GM19452 (cell line): Measurements from ENCODE around the gene CYCS.

ENCODE experiments used
- ATAC-seq: cut with Tn5 transposase; IDR thresholded peaks from one replicate; pipeline ENCODE4 v1.9.1; 2021; ENCODE audit not compliant: unreplicated experiment

Gene CYCS

DNA sequence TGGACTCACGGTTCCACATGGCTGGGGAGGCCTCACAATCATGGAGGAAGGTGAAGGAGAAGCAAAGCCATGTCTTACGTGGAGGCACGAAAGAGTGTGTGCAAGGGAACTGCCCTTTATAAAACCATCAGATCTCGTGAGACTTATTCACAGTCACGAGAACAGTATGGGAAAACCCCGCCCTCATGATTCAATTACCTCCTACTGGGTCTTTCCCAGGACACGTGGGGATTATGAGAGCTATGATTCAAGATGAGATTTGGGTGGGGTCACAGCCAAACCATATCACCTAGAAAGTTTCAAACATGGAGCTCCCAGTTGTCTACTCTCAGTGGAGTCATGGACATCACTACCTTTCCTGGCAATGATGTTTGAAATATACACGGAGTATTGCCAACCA, 49.6 kb downstream of the CYCS start:
- ATAC-seq, result no peak

DNA sequence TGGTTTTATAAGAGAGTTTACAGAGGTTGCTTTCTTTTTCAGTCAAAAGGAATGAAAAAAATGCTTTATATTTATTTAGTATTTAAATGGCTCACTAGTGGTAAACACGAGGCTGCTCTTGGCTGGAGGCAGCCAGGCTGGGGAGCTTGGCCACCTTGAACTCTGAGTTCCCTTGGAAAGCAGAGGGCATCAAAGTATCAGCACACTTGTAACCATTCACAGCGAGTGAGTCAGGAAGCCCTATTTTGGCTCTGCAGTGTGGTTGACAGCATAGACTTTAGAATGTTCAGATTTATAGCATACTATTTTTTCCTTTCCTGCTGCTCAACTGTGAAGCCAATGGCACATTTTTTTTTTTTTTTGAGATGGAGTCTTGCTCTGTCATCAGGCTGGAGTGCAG, 51.6 kb downstream of the CYCS start:
- no peak for ATAC-seq
